Choroid plexus epithelial cell (primary cell): Measurements from ENCODE around the gene RFTN1.

Experiments used
- DNase-seq: peaks from one replicate; pipeline ENCODE4 v3.0.0-alpha.2; 2010; ENCODE audit warnings: low read depth
- H3K4me3 ChIP-seq: 2 replicates; pipeline ENCODE4 v1.5.1; 2011; ENCODE audit warnings: low read depth, mild to moderate bottlenecking, control low read depth, low read length, moderate library complexity
- TF ChIP-seq, protein P1 (sequence below): conservative IDR thresholded peaks from 2 replicates; pipeline ENCODE4 v1.5.1; 2011; ENCODE audit warnings: low read depth, mild to moderate bottlenecking, control low read depth, inconsistent platforms, low read length, moderate library complexity

Gene RFTN1

DNA sequence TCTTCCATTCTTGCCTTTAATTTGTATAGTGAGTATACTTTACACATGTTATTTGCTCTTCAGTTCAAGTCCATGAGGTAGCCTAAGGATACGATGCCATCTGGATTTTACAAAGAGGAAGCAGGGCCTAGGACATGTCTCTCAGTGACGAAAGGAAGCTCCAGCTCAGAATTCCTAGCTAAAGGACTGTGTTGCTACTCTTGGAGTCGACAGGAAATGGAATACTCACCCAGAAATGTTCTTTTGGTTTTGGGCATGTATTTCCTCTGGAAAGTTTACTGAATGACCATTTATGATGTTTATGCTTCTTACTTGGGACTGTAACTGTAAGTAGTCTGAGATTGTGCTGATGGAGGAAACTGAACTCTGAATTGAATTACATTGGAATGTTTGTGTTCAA, 236.0 kb downstream of the RFTN1 start:
- DNase-seq = no peak
- TF ChIP-seq, protein P1, sequence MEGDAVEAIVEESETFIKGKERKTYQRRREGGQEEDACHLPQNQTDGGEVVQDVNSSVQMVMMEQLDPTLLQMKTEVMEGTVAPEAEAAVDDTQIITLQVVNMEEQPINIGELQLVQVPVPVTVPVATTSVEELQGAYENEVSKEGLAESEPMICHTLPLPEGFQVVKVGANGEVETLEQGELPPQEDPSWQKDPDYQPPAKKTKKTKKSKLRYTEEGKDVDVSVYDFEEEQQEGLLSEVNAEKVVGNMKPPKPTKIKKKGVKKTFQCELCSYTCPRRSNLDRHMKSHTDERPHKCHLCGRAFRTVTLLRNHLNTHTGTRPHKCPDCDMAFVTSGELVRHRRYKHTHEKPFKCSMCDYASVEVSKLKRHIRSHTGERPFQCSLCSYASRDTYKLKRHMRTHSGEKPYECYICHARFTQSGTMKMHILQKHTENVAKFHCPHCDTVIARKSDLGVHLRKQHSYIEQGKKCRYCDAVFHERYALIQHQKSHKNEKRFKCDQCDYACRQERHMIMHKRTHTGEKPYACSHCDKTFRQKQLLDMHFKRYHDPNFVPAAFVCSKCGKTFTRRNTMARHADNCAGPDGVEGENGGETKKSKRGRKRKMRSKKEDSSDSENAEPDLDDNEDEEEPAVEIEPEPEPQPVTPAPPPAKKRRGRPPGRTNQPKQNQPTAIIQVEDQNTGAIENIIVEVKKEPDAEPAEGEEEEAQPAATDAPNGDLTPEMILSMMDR = no peak
- no peak overlapping the region for H3K4me3 ChIP-seq

GRCh38 chr3:16273867-16274266, 239.6 kb downstream of the RFTN1 start:
- TF ChIP-seq, protein P1 = no peak
- no peak overlapping the region for H3K4me3 ChIP-seq

GRCh38 chr3:16272588-16272987, 240.9 kb downstream of the RFTN1 start:
- TF ChIP-seq, protein P1 = no peak
- H3K4me3 ChIP-seq = no peak overlapping the region
- no peak for DNase-seq

More at GRCh38 chr3:16273867-16274266, 239.6 kb downstream of the RFTN1 start:
- no peak for DNase-seq

GRCh38 chr3:16270855-16271254, 242.6 kb downstream of the RFTN1 start:
- H3K4me3 ChIP-seq = no peak overlapping the region
- no peak for DNase-seq
- TF ChIP-seq, protein P1 = no peak

GRCh38 chr3:16266714-16267113, 246.8 kb downstream of the RFTN1 start:
- H3K4me3 ChIP-seq = no peak overlapping the region
- TF ChIP-seq, protein P1 = no peak

More at GRCh38 chr3:16266714-16267113, 246.8 kb downstream of the RFTN1 start:
- DNase-seq = no peak
